Measurements from ENCODE around the gene JMJD8.

Gene JMJD8

GRCh38 chr16:682493-683395, 1.4 kb downstream of the JMJD8 start (continued):
- no peak; the same call in 1 of the 2 replicates for TF ChIP-seq ZBTB11 (tag by site-specific recombination; conservative IDR thresholded peaks at IDR 0.05; ENCODE audit: low read depth)
- peak; percentile 31; the same call in 1 of the 2 replicates for TF ChIP-seq KLF8 (tag by site-specific recombination; IDR thresholded peaks at IDR 0.05)
- peak; percentile 8; the same call in 1 of the 2 replicates for TF ChIP-seq ZNF692 (tag by site-specific recombination; IDR thresholded peaks at IDR 0.05)
- TF ChIP-seq ZNF140 (tag by site-specific recombination; IDR thresholded peaks at IDR 0.05) = no peak
- peak; percentile 62; the same call in 1 of the 2 replicates for TF ChIP-seq ZNF391 (tag by site-specific recombination; IDR thresholded peaks at IDR 0.05; ENCODE audit: borderline replicate concordance, low read depth)
- no peak for TF ChIP-seq ZNF548 (tag by site-specific recombination; IDR thresholded peaks at IDR 0.05)
- peak; percentile 73; the same call in 1 of the 2 replicates for TF ChIP-seq ZBTB7A (tag by site-specific recombination; IDR thresholded peaks at IDR 0.05; ENCODE audit: low read depth)
- TF ChIP-seq KLF1 (tag by site-specific recombination; IDR thresholded peaks at IDR 0.05) = peak; percentile 37; the same call in 1 of the 2 replicates
- peak; percentile 40; the same call in 1 of the 2 replicates for TF ChIP-seq SP2 (tag by site-specific recombination; IDR thresholded peaks at IDR 0.05)
- peak; percentile 77 for TF ChIP-seq ZNF513 (tag by site-specific recombination; IDR thresholded peaks at IDR 0.05)
- no peak for TF ChIP-seq EGR2 (tag by site-specific recombination; IDR thresholded peaks at IDR 0.05; ENCODE audit: low read depth)
- no peak for TF ChIP-seq ZNF654 (tag by site-specific recombination; IDR thresholded peaks at IDR 0.05; ENCODE audit: low read depth)
- peak; percentile 85; the same call in 1 of the 2 replicates for TF ChIP-seq BCL11B (tag by site-specific recombination; IDR thresholded peaks at IDR 0.05; ENCODE audit: low read depth)
- TF ChIP-seq ZBTB48 (tag by site-specific recombination; IDR thresholded peaks at IDR 0.05) = 0 out of 2 replicates have a peak, but pooled peaks have one; percentile 21
- no peak for TF ChIP-seq REST (tag by site-specific recombination; IDR thresholded peaks at IDR 0.05)
- TF ChIP-seq ZNF404 (tag by site-specific recombination; IDR thresholded peaks at IDR 0.05) = no peak
- no peak for TF ChIP-seq ZNF221 (tag by site-specific recombination; IDR thresholded peaks at IDR 0.05; ENCODE audit: borderline replicate concordance)
- no peak for TF ChIP-seq ZNF112 (tag by site-specific recombination; IDR thresholded peaks at IDR 0.05)
- TF ChIP-seq ZNF2 (tag by site-specific recombination; IDR thresholded peaks at IDR 0.05) = peak; percentile 56; the same call in 1 of the 2 replicates
- TF ChIP-seq ZXDB (tag by site-specific recombination; IDR thresholded peaks at IDR 0.05) = peak; percentile 78
- no peak for TF ChIP-seq ZSCAN5A (tag by site-specific recombination; IDR thresholded peaks at IDR 0.05)
- TF ChIP-seq ZNF777 (tag by site-specific recombination; IDR thresholded peaks at IDR 0.05; ENCODE audit: borderline replicate concordance) = no peak
- TF ChIP-seq HIC1 (tag by site-specific recombination; IDR thresholded peaks at IDR 0.05) = peak; percentile 96
- TF ChIP-seq YY1 (tag by site-specific recombination; IDR thresholded peaks at IDR 0.05) = no peak
- peak; percentile 94 for TF ChIP-seq ZNF10 (tag by site-specific recombination; IDR thresholded peaks at IDR 0.05)

Data from HEK293 (cell line).